Measurements from ENCODE around the gene GPR35.
"Not testable (repeated sequence)": the region's sequence is repeated elsewhere in the genome, so short reads cannot be mapped to it uniquely, and the experiment has no call there.

GPR35 gene

GRCh38 chr2:240670402-240670801, 45.1 kb downstream of the GPR35 start:
- POLR2A ChIA-PET: no interaction called here
- CTCF ChIA-PET: no interaction called here

GRCh38 chr2:240670950-240671349, 45.7 kb downstream of the GPR35 start:
- DNase-seq (ENCODE audit: extremely low spot score): no peak
- POLR2A ChIA-PET: no interaction called here
- CTCF ChIA-PET: no interaction called here
- TF ChIP-seq ARNT (IDR thresholded peaks at IDR 0.05) (no peak), LEF1 (IDR thresholded peaks at IDR 0.05; ENCODE audit: borderline replicate concordance) (no peak), L3MBTL2 (conservative IDR thresholded peaks at IDR 0.05) (no peak), HDGF (IDR thresholded peaks at IDR 0.05; ENCODE audit: borderline replicate concordance) (no peak), SP1 (IDR thresholded peaks at IDR 0.05) (no peak), CTBP1 (IDR thresholded peaks at IDR 0.05; ENCODE audit: borderline replicate concordance) (no peak), NFRKB (IDR thresholded peaks at IDR 0.05) (no peak), FOXA1 (IDR thresholded peaks at IDR 0.05) (no peak)

More at GRCh38 chr2:240670402-240670801, 45.1 kb downstream of the GPR35 start:
- DNase-seq (ENCODE audit: extremely low spot score): no peak
- TF ChIP-seq PKNOX1 (IDR thresholded peaks at IDR 0.05) (no peak), SUZ12 (IDR thresholded peaks at IDR 0.05) (no peak), BHLHE40 (IDR thresholded peaks at IDR 0.05; ENCODE audit: borderline replicate concordance) (no peak), NFRKB (IDR thresholded peaks at IDR 0.05) (no peak), LEF1 (IDR thresholded peaks at IDR 0.05; ENCODE audit: borderline replicate concordance) (no peak), CTBP1 (IDR thresholded peaks at IDR 0.05; ENCODE audit: borderline replicate concordance) (no peak), ARNT (IDR thresholded peaks at IDR 0.05) (no peak), TARDBP (IDR thresholded peaks at IDR 0.05) (no peak), SP1 (IDR thresholded peaks at IDR 0.05) (no peak), FOXA1 (IDR thresholded peaks at IDR 0.05) (no peak)

GRCh38 chr2:240672076-240672700, 46.9 kb downstream of the GPR35 start:
- ChIA-PET CTCF (no interaction called here), POLR2A (no interaction called here)
- TF ChIP-seq HDGF (IDR thresholded peaks at IDR 0.05; ENCODE audit: borderline replicate concordance) (no peak), TARDBP (IDR thresholded peaks at IDR 0.05) (no peak)
- no peak for DNase-seq (ENCODE audit: extremely low spot score)

GRCh38 chr2:240672701-240673190, 47.5 kb downstream of the GPR35 start:
- ChIA-PET CTCF (no interaction called here), POLR2A (no interaction called here)
- TF ChIP-seq FOXK2 (IDR thresholded peaks at IDR 0.05) (no peak), BHLHE40 (IDR thresholded peaks at IDR 0.05; ENCODE audit: borderline replicate concordance) (no peak), ARNT (IDR thresholded peaks at IDR 0.05) (no peak)
- no peak for DNase-seq (ENCODE audit: extremely low spot score)

GRCh38 chr2:240674461-240675184, 49.3 kb downstream of the GPR35 start:
- POLR2A ChIA-PET; DNase-seq (ENCODE audit: extremely low spot score); CTCF ChIA-PET: not testable (repeated sequence)

GRCh38 chr2:240675345-240675744, 50.1 kb downstream of the GPR35 start:
- DNase-seq (ENCODE audit: extremely low spot score); CTCF ChIA-PET; POLR2A ChIA-PET: not testable (repeated sequence)

GRCh38 chr2:240678043-240678442, 52.8 kb downstream of the GPR35 start:
- DNase-seq (ENCODE audit: extremely low spot score); POLR2A ChIA-PET; CTCF ChIA-PET: not testable (repeated sequence)

- CTCF ChIA-PET; POLR2A ChIA-PET; DNase-seq (ENCODE audit: extremely low spot score): not testable (repeated sequence)
Measured at GRCh38 chr2:240678909-240679308, 53.6 kb downstream of the GPR35 start.

- DNase-seq (ENCODE audit: extremely low spot score); POLR2A ChIA-PET; CTCF ChIA-PET: not testable (repeated sequence)
Measured at GRCh38 chr2:240680185-240680584, 54.9 kb downstream of the GPR35 start.

Measured in HEK293T (cell line).